Fibroblast of villous mesenchyme (primary cell): ENCODE data around the gene CSAG2. TPM values are rescaled to one million over a fixed set of nuclear protein-coding genes. Genes with fewer than 3 reads are reported as not detected.

Source experiments
- DNase-seq: peaks from one replicate; pipeline ENCODE4 v3.0.0-alpha.2; 2010; ENCODE audit warnings: low read depth
- H3K4me3 ChIP-seq: 2 replicates; pipeline ENCODE4 v1.5.1; 2011; ENCODE audit warnings: low read depth, mild to moderate bottlenecking, low read length
- total RNA-seq: library from RNA; depleted of rRNA; stranded (reverse); fragments of >200 nt; gene quantifications from 2 replicates; pipeline ENCODE4 v1.2.3, GENCODE V29; 2012
- TF ChIP-seq, protein P1 (sequence below): IDR thresholded peaks from 2 replicates; pipeline ENCODE4 v1.5.1; 2012; ENCODE audit warnings: low read depth, mild to moderate bottlenecking, low read length; ENCODE audit not compliant: insufficient read depth

The CSAG2 gene
- total RNA-seq, 1 donor, result not detected

DNA sequence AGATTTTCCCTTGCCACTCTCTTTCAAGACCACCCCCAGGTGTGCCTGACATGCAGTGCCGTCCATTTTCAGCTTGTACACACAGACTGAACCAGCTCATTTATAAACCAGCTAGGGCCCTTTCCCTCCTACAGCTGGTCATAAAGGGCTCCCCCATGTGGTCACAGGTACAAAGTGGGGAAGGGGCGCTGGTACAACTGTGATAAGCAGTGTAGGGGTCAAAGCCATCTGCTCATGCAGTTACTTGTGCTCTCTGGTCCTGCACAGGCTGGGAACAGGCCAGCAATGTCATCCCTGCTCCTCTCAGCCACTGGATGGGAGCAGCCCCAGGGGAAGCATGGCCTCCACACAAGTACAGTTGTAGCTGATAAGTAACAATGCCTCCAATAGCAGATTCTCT is 50.8 kb downstream of the CSAG2 start:
- no peak overlapping the region for H3K4me3 ChIP-seq
- no peak for DNase-seq
- TF ChIP-seq, protein P1, sequence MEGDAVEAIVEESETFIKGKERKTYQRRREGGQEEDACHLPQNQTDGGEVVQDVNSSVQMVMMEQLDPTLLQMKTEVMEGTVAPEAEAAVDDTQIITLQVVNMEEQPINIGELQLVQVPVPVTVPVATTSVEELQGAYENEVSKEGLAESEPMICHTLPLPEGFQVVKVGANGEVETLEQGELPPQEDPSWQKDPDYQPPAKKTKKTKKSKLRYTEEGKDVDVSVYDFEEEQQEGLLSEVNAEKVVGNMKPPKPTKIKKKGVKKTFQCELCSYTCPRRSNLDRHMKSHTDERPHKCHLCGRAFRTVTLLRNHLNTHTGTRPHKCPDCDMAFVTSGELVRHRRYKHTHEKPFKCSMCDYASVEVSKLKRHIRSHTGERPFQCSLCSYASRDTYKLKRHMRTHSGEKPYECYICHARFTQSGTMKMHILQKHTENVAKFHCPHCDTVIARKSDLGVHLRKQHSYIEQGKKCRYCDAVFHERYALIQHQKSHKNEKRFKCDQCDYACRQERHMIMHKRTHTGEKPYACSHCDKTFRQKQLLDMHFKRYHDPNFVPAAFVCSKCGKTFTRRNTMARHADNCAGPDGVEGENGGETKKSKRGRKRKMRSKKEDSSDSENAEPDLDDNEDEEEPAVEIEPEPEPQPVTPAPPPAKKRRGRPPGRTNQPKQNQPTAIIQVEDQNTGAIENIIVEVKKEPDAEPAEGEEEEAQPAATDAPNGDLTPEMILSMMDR, result no peak

Other genes with a start within 250 kb of the CSAG2 start
- under 0.01 TPM in 1 of 2 replicates, not detected in the other for gene GABRQ, start 71.4 kb downstream of the CSAG2 start, total RNA-seq
- not detected in 2 replicates for gene MAGEA3, start 10.5 kb downstream of the CSAG2 start, total RNA-seq
- gene MAGEA2B, start 5.4 kb upstream of the CSAG2 start, total RNA-seq, result not detected in 2 replicates
- not detected in 2 replicates for gene CSAG1, start 24.4 kb upstream of the CSAG2 start, total RNA-seq
- not detected in 2 replicates for gene MAGEA12, start 24.5 kb upstream of the CSAG2 start, total RNA-seq
- not detected in 2 replicates for gene MAGEA2, start 44.6 kb upstream of the CSAG2 start, total RNA-seq
- gene CSAG3, start 49.9 kb upstream of the CSAG2 start, total RNA-seq, result not detected in 2 replicates
- gene MAGEA6, start 60.4 kb upstream of the CSAG2 start, total RNA-seq, result not detected in 2 replicates
- 39.9 and 46.2 TPM in 2 replicates for gene CETN2, start 121.5 kb upstream of the CSAG2 start, total RNA-seq
- gene NSDHL, start 121.8 kb upstream of the CSAG2 start, total RNA-seq, result 23.8 and 28.5 TPM in 2 replicates
- gene ZNF185, start 188.8 kb upstream of the CSAG2 start, total RNA-seq, result 2.9 and 3.9 TPM in 2 replicates